NCI-H1417 treated with DMSO at 0.1 percent for 48 hours (cell line): ENCODE data around the gene TBC1D25.
"Not testable (repeated sequence)": the region's sequence is repeated elsewhere in the genome, so short reads cannot be mapped to it uniquely, and the experiment has no call there.

Source experiments
- DNase-seq: peaks from one replicate; lab custom pipeline; 2025; lab: John Stamatoyannopoulos, UW

Gene TBC1D25

DNA sequence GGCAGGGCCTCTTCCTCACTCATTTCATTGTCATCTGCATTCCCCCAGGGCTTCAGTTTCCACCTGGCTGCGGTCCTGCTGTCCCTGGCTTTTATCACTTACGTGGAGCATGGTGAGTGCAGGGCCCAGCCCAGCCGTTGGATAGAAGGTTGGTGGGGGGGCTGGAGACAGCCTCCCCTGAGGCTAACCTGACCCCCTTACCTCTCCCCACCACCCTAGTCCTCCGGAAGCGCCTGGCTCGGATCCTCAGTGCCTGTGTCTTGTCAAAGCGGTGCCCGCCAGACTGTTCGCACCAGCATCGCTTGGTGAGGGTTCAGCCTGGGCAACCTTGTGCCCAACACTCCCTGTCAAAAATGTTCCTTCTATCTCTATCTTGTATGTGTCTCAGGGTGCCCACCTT is 23.7 kb upstream of the TBC1D25 start:
- DNase-seq = no peak

DNA sequence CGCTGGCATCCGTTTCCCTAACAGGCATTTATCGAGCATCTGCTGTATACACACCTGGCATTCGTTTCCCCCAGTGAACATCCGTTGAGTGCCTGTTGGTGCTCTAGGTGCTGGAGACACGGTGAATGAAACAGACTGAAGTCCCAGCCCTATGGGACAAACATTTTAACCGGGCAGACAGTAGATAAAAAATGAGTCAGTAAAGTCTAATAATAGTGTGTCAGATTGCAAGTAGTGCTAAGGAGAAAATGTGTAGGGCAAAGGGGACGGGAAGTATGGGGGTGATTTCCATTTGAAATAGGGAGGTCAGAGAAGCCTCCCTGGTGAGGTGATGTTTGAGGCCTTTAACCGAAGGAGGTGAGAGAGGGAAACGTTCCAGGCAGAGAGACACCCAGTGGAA is 23.2 kb upstream of the TBC1D25 start:
- no peak for DNase-seq

- no peak for DNase-seq
These were observed 22.5 kb upstream of the TBC1D25 start for GRCh38 chrX:48516987-48517386.

GRCh38 chrX:48519481-48519880 is 20.0 kb upstream of the TBC1D25 start:
- not testable (repeated sequence) for DNase-seq

DNA sequence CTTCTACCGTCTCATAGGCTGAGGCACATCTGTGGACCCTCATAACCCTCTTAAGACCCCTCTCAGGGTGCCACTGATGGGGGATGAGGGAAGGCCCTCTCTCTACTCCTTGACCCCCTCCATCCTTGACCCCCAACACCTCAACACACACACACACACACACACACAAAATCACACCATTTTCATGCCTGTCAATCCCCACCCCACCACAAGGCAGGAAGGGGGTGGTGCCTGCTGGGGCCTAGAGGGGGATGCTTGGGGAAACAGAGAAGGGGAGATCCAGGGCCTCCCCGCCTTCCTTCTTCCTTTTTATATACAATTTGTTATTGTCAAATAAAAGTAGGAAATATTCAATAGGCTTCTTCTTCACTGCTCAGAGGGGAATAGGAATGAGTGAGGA is 19.1 kb upstream of the TBC1D25 start:
- no peak for DNase-seq

DNA sequence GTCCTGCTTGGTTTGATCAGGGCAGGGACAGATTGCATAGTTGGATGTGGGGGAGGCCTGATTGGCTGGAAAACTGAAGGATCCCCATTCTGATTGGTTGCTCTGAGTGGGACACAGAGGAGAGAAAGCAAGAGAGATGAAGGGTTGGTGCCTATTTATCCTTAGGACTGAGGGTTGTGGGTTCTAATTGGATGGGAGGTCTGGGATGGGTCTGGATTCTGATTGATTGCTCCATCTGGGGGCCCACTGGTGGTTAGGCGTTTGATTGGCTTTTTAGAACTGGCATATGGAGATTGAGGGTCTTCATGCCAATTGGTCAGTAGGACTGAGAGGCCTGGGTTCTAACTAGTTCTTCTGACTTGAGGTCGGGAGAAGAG is 18.6 kb upstream of the TBC1D25 start:
- DNase-seq = no peak

GRCh38 chrX:48521353-48522243 is 17.9 kb upstream of the TBC1D25 start, which contains the start of gene EBP:
EBP (plus strand) TSS chrX:48521808; CDS start chrX:48523772, 1,964 bp downstream.
- peak; percentile 42 for DNase-seq

DNA sequence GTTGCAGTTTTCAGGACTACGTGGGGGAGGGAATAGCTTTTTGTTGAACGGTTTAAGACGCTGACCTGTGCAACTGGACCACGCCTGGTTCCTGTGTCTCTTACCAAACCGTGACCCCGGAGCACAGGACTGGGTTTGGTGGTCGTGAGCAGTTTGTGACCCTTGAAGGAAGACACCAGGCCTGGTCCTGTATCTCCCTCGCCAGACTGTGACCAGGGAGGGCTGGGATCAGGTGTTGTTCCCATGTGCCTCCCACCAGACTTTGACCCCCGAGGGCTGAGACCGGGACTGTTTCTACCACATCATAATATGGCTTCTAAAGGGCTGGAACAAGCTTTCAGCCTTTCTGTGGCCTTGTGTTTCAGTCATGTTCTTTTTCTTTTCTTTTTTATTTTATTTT is 17.2 kb upstream of the TBC1D25 start:
- no peak for DNase-seq

DNA sequence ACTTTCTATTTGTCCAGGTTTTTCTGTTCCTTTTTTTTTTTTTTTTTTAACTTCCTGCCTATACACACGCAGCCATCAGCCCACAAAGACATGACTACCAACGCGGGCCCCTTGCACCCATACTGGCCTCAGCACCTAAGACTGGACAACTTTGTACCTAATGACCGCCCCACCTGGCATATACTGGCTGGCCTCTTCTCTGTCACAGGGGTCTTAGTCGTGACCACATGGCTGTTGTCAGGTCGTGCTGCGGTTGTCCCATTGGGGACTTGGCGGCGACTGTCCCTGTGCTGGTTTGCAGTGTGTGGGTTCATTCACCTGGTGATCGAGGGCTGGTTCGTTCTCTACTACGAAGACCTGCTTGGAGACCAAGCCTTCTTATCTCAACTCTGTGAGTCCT is 15.8 kb upstream of the TBC1D25 start:
- no peak for DNase-seq

DNA sequence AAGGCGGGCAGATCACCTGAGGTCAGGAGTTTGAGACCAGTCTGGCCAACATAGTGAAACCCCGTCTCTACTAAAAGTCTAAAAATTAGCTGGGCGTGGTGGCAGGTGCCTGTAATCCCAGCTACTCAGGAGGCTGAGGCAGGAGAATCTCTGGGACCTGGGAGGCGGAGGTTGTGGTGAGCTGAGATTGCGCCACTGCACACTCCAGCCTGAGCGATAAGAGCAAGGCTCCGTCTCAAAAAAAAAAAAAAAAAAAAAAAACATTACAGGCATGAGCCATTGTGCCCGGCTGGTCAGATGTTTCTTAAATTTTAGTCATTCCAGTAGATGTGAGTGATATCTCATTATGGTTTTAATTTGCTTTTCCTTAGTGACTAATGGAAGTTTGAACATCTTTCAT is 13.7 kb upstream of the TBC1D25 start:
- not testable (repeated sequence) for DNase-seq

DNA sequence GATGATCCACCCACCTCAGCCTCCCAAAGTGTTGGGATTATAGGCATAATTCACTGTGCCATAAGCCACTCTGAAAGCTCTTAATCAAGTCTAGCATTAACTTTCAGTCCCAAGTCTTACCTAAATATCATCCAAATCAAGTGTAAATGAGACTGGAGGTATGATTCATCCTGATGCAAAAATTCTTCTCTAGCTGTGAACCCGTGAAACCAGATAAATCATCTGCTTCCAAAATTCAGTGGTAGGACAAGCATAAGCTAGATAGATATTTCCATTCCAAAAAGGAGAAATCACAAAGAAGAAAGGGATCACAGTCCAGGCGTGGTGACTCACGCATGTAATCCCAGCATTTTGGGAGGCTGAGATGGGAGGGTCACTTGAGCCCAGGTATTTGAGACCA is 8.8 kb upstream of the TBC1D25 start:
- DNase-seq = no peak

DNA sequence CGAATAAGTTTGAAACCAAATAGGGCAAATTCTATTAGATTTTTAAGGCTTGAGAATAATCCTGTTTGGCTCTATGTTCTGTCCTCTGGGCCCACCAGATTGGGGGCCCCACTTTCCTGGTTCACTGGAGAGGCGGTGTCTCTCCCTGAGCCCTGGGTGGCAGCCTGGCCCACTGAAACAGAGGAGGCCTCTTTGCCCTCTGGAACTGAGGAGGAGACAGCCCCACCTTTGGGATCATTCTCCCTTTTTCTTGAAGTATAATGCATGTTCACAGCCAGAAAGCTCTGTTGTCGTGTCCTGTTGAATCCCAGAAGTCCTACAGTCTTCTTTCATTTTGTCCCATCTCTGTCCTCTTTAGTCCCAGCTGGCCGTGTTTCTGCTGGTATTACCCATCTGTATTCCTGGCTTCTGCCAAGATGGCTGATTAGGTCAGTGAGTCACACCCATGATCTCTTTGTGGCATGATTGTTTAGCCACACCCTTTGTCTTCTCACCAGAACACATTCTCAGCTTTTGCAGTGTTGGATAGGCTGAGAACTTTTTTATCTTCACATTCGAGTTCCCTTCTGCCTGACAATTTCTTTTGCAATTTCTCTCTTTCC is 8.1 kb upstream of the TBC1D25 start:
- DNase-seq = no peak

- no peak for DNase-seq
These were observed 7.4 kb upstream of the TBC1D25 start for GRCh38 chrX:48532161-48532560.

DNA sequence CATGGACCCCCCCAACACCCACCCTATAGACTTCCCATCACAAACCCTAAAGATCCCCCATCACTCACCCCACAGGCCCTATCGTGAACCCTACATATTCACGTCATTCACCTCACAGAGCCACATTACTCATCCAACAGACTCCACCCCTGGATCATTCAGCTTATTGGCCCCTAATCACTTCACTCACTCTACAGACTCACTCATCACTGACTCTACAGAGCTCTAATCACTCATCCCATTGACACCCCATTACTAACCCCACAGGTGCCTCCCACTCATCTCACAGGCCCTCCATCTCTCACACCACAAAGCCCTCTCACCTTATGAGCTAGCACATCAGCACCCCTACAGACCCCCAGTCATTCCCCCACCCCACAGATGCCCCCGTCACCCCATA is 6.3 kb upstream of the TBC1D25 start:
- DNase-seq = no peak

DNA sequence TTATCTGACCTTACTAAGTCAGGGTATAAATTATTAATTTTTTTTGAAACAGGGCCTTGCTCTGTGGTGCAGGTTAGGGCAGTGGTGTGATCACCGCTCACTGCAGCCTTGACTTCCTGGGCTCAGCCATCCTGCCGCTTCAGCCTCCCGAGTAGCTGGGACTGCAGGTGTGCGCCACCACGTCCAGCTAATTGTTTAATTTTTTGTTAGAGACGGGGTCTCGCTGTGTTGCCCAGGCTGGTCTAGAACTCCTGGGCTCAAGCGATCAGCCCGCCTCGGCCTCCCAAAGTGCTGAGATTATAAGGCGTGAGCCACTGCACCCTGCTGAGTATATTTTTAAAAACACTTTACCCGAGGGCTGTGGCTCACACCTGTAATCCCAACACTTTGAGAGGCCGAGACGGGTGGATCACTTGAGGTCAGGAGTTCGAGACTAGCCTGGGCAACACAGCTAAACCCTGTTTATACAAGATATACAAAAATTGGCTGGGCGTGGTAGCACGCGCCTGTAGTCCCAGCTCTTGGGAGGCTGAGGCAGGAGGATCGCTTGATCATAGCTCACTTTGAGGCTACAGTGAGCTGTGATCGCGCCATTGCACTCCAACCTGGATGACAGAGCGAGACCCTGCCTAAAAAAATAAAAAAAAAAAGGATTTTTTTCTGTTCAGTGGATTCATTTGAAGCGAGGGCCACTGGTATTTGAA is 721 bp upstream of the TBC1D25 start:
- no peak for DNase-seq

DNA sequence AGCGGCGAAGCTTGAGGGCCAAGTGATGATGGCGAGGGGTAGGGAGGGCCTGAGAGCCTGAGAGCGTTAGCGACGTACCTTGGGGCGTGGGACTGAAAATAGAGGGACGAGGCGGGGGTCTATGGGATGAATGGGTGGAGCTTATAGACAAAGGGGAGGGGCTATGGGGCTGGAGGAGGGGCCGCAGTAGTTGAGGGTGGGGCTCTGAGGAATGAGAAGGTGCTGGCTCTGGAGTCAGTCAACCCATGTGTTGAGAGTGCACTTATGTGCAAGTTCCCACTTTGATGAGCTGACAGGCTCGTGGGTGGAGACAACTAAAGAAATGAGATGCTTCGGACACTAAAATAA is 488 bp downstream of the TBC1D25 start:
- DNase-seq = peak; percentile 5

- no peak for DNase-seq
These were observed 966 bp downstream of the TBC1D25 start for GRCh38 chrX:48540480-48540879.

DNA sequence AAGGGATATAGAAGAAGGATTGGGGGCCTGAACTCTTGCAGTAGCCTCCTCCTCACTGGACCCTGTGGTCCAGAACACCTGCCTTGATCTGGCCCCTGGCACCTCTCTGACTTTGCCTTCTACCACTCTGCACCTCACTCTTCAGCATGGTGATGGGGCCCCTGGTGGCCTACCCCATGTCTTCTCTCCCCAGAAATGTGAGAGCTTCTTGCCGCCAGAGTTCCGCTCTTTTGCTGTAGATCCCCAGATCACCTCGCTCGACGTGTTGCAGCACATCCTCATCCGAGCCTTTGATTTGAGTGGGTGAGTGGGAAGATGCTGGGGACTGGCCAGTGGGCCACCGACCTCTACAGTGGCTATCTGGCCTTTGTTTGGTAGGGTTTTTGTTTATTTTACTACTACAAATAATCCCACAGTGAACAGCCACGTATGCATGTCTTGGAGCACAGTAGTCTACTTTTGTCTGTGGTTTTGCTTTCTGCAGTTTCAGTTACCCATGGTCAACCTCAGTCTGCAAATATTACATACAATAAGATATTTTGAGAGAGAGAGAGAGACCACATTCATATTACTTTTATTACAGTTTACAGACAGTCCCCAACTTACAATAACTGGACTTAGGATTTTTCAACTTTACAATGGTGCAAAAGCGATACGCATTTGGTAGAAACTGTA is 1.8 kb downstream of the TBC1D25 start:
- DNase-seq = no peak

DNA sequence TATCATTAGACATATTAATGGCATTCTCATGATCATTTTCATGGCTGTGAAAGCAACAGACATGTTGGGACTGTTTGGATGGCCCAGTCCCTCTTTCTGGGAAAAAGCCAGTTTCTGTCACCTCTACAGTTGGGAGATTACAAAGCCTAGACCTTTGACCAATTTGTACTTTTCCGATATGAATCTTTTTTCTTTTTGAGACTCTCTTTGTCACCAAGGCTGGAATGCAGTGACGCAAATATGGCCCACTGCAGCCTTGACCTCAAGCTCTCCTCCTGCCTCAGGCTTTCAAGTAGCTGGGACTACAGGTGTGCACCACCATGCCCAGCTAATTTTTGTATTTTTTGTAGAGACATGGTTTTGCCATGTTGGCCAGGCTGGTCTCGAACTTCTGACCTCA is 9.4 kb downstream of the TBC1D25 start:
- DNase-seq = no peak

- not testable (repeated sequence) for DNase-seq
These were observed 16.3 kb downstream of the TBC1D25 start for GRCh38 chrX:48555731-48556325.

- no peak for DNase-seq
These were observed 18.8 kb downstream of the TBC1D25 start for GRCh38 chrX:48558271-48558670.

GRCh38 chrX:48559636-48560035 is 20.1 kb downstream of the TBC1D25 start:
- DNase-seq = no peak
